GM12892 (cell line): Measurements from ENCODE around the gene TRIM13.
A peak's percentile ranks its signal among the peaks of the same experiment; 100 is the strongest.
"Not testable (repeated sequence)": the region's sequence is repeated elsewhere in the genome, so short reads cannot be mapped to it uniquely, and the experiment has no call there.

Experiments used
- DNase-seq: peaks from one replicate; pipeline ENCODE4 v3.0.0; 2011; ENCODE audit not compliant: insufficient read length
- FAIRE-seq: peaks from 2 replicates; lab custom pipeline; 2011; peaks lifted over from hg19 to GRCh38; lab: Jason Lieb, UNC
- POLR2A ChIP-seq: IDR thresholded peaks from 2 replicates; pipeline ENCODE4 v1.6.1; 2011; ENCODE audit warnings: low read depth, low read length, control low read depth
- POLR2AphosphoS5 ChIP-seq: IDR thresholded peaks from 2 replicates; pipeline ENCODE4 v1.6.1; 2011; ENCODE audit warnings: low read depth, low read length, control low read depth
- TAF1 ChIP-seq: IDR thresholded peaks from 2 replicates; pipeline ENCODE4 v1.6.1; 2011; ENCODE audit warnings: low read depth, mild to moderate bottlenecking, control low read depth, low read length, borderline replicate concordance

The TRIM13 gene

GRCh38 chr13:49976314-49977258 lies 20.3 kb upstream of the TRIM13 start:
- FAIRE-seq (peak; percentile 90), DNase-seq (peak; percentile 33)
- TF ChIP-seq TAF1 (no peak), POLR2A (no peak), POLR2AphosphoS5 (no peak)

GRCh38 chr13:49977992-49978391 lies 18.9 kb upstream of the TRIM13 start:
- TF ChIP-seq POLR2A (no peak), POLR2AphosphoS5 (no peak), TAF1 (no peak)
- DNase-seq (no peak), FAIRE-seq (no peak)

- FAIRE-seq (no peak), DNase-seq (no peak)
- TF ChIP-seq TAF1 (no peak), POLR2A (no peak), POLR2AphosphoS5 (no peak)
Measured at GRCh38 chr13:49980266-49980665, 16.6 kb upstream of the TRIM13 start.

- DNase-seq (no peak), FAIRE-seq (no peak)
- no peak for TF ChIP-seq POLR2A
- no peak for TF ChIP-seq TAF1
- TF ChIP-seq POLR2AphosphoS5 = no peak
Measured at GRCh38 chr13:49985129-49985528, 11.7 kb upstream of the TRIM13 start.

GRCh38 chr13:49986471-49986870 lies 10.4 kb upstream of the TRIM13 start:
- DNase-seq = no peak
- no peak for TF ChIP-seq POLR2AphosphoS5
- no peak for TF ChIP-seq POLR2A
- no peak for TF ChIP-seq TAF1
- no peak for FAIRE-seq

GRCh38 chr13:49990612-49991011 lies 6.2 kb upstream of the TRIM13 start:
- FAIRE-seq, DNase-seq: not testable (repeated sequence)

GRCh38 chr13:49993111-49993510 lies 3.7 kb upstream of the TRIM13 start:
- no peak for FAIRE-seq
- DNase-seq = no peak

GRCh38 chr13:49993666-49994065 lies 3.2 kb upstream of the TRIM13 start:
- TF ChIP-seq TAF1 = no peak
- TF ChIP-seq POLR2A = no peak
- DNase-seq (no peak), FAIRE-seq (no peak)

More at GRCh38 chr13:49993111-49993510, 3.7 kb upstream of the TRIM13 start:
- no peak for TF ChIP-seq POLR2A
- no peak for TF ChIP-seq POLR2AphosphoS5
- TF ChIP-seq TAF1 = no peak

GRCh38 chr13:49995625-49996101 lies 1.2 kb upstream of the TRIM13 start:
- FAIRE-seq = peak; percentile 92
- TF ChIP-seq POLR2A (peak; percentile 59; the same call in 1 of the 2 replicates), POLR2AphosphoS5 (peak; percentile 82), TAF1 (no peak)
- DNase-seq = no peak

- peak; percentile 79 for DNase-seq
- FAIRE-seq = peak; percentile 95
- TF ChIP-seq POLR2A (peak; percentile 66), TAF1 (peak; percentile 58; the same call in 1 of the 2 replicates), POLR2AphosphoS5 (peak; percentile 14; the same call in 1 of the 2 replicates)
Measured at GRCh38 chr13:49996161-49996915, 504 bp upstream of the TRIM13 start.

GRCh38 chr13:49997955-49998354 lies 1.1 kb downstream of the TRIM13 start:
- FAIRE-seq = peak; percentile 61
- TF ChIP-seq POLR2AphosphoS5 = no peak
- no peak for TF ChIP-seq POLR2A
- TF ChIP-seq TAF1 = no peak
- no peak for DNase-seq
